ENCODE measurements around the gene SPEM3.

SPEM3 gene

GRCh38 chr17:7423679-7424078 lies 5.0 kb upstream of the SPEM3 start:
- DNase-seq, result no peak

GRCh38 chr17:7425316-7425715 lies 3.3 kb upstream of the SPEM3 start, which contains the start of gene SPEM2:
SPEM2 (plus strand) TSS chr17:7425616; CDS start chr17:7425689, 73 bp downstream.
- DNase-seq, result no peak

GRCh38 chr17:7425756-7426155 lies 2.9 kb upstream of the SPEM3 start:
- no peak for DNase-seq

GRCh38 chr17:7426203-7426863 lies 2.3 kb upstream of the SPEM3 start:
- DNase-seq, result no peak

GRCh38 chr17:7426896-7427489 lies 1.7 kb upstream of the SPEM3 start:
- no peak for DNase-seq

- no peak for DNase-seq
These were observed 1.1 kb upstream of the SPEM3 start for GRCh38 chr17:7427549-7427948.

GRCh38 chr17:7429722-7430121 lies 1.1 kb downstream of the SPEM3 start:
- DNase-seq, result no peak

GRCh38 chr17:7431231-7431630 lies 2.6 kb downstream of the SPEM3 start:
- no peak for DNase-seq

- DNase-seq, result no peak
These were observed 3.6 kb downstream of the SPEM3 start for GRCh38 chr17:7432296-7432695.

GRCh38 chr17:7435676-7436555 lies 7.3 kb downstream of the SPEM3 start:
- peak in 1 of 2 donors; percentile 44 for DNase-seq

GRCh38 chr17:7436556-7437368 lies 8.1 kb downstream of the SPEM3 start:
- peak; percentile 82 to 88 for DNase-seq

- DNase-seq, result no peak
These were observed 8.8 kb downstream of the SPEM3 start for GRCh38 chr17:7437369-7437863.

GRCh38 chr17:7437950-7438614 lies 9.4 kb downstream of the SPEM3 start:
- peak; percentile 61 to 71 for DNase-seq

GRCh38 chr17:7438656-7439460 lies 10.2 kb downstream of the SPEM3 start:
- no peak for DNase-seq

GRCh38 chr17:7439462-7440112 lies 10.9 kb downstream of the SPEM3 start, which contains the start of gene FGF11:
FGF11 (plus strand) TSS chr17:7439512; CDS start chr17:7439621, 109 bp downstream.
- DNase-seq, result no peak

GRCh38 chr17:7440113-7440833 lies 11.6 kb downstream of the SPEM3 start:
- DNase-seq, result peak in 1 of 2 donors; percentile 31

GRCh38 chr17:7440834-7441195 lies 12.2 kb downstream of the SPEM3 start:
- no peak for DNase-seq

- no peak for DNase-seq
These were observed 12.6 kb downstream of the SPEM3 start for GRCh38 chr17:7441266-7441665.

GRCh38 chr17:7442142-7442541 lies 13.5 kb downstream of the SPEM3 start:
- no peak for DNase-seq

All from CD4-positive, alpha-beta T cell treated with Interferon alpha-2 for 1 hour (primary cell).